OCI-M2 (cell line): ENCODE results near the gene CRYGB.

ENCODE experiments used
- DNase-seq: peaks from one replicate; lab custom pipeline; 2025; ENCODE audit not compliant: unreplicated experiment; lab: John Stamatoyannopoulos, UW

CRYGB gene, protein sequence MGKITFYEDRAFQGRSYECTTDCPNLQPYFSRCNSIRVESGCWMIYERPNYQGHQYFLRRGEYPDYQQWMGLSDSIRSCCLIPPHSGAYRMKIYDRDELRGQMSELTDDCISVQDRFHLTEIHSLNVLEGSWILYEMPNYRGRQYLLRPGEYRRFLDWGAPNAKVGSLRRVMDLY

DNA sequence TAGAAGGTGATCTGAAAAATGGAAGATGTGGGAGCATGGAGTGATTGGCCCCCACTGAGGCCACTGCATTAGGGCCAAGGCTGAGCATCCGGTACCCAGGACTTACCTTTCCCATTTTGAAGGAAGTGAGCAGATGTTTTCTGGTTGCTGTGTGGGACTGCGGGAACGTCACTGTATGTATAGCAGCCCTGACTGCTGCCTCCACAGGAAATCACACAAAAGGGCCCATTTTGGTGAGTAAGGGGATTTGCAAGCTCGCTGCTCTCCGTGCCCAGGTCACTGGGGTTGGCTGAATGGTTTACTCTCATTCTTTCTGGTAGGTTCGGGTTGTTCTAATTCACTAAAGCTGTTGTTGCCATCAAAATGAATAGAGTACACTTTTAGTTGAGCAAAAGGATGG lies at the start of gene CRYGB:
TSS of gene CRYGB (minus strand) at position 153 of the 400 bp plus-strand sequence. CDS start at position 115, 38 bp downstream.
- DNase-seq: no peak

DNA sequence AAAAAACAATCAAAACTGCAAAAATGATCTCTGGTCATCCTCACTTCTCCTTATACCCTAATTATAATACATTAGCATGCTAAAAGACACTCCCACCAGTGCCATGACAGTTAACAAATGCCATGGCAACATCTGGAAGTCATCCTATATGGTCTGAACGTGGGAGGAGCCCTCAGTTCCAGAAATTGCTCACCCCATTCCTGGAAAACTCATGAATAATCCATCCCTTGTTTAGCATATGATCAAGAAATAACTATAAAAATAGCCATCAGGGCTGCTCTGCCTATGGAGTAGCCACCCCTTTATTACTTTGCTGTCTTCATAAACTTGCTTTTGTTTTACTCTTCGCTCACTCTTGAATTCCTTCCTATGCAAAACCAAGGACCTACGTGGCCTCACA lies 49.6 kb upstream of the CRYGB start:
- no peak for DNase-seq

DNA sequence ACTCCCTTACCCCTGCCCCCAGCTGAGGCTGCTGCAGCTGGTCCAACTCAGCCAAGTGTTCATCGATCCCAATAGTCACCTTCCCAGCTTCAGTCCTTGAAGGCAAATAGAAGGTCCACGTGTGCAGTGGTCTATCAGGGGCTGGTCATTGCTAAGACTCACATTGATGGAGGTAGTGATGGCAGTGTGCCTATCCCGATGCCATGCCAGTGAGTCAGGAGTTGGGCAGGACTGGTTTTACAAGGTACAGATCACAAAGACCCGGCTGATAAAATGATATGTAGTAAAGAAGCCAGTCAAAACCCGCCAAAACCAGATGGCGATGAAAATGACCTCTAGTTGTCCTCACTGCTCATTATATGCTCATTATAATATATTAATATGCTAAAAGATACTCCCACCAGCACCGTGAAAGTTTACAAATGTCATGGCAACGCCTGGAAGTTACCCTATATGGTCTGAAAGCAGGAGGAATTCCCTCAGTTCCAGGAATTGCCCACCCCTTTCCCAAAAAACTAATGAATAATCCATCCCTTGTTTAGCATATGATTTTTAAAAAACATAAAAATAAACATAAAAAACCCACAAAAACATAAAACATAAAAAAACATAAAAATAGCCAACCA lies 46.8 kb upstream of the CRYGB start:
- DNase-seq: no peak

DNA sequence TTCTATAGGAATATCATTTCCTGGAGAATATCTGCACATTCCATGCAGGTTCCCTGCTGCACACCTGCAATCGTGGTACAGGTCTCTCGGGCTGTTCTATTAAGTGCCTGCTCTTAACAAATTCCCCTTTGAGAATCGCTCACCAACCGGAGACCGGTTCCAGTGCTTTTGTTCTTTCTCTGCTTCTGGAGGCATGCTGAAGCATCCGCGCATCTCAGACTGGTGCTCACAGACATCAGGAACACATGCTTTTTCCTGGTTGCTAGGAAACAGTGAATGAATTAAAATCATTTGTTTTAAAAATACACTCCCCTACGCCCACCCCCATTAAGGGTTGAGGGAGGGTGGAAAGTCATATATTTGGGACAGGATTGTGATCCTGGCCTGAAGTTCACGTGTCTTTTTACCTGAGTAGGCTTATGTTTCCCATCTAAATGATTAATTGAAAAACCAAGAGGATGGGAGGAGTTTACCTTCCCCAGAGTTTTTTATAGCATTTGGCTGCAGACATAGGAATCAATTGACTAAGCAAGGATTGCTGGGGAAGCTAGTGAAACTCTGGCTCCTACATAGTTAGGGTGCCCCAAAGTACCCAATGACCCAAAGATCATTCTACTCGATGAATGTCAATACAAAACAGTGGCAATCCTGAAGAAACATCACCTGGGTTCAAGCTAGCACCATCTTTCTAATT lies 44.0 kb upstream of the CRYGB start, which contains the start of gene C2orf80:
TSS of gene C2orf80 (minus strand) at position 221 of the 694 bp plus-strand sequence. CDS start 3,044 bp downstream, outside the sequence.
- DNase-seq: no peak

DNA sequence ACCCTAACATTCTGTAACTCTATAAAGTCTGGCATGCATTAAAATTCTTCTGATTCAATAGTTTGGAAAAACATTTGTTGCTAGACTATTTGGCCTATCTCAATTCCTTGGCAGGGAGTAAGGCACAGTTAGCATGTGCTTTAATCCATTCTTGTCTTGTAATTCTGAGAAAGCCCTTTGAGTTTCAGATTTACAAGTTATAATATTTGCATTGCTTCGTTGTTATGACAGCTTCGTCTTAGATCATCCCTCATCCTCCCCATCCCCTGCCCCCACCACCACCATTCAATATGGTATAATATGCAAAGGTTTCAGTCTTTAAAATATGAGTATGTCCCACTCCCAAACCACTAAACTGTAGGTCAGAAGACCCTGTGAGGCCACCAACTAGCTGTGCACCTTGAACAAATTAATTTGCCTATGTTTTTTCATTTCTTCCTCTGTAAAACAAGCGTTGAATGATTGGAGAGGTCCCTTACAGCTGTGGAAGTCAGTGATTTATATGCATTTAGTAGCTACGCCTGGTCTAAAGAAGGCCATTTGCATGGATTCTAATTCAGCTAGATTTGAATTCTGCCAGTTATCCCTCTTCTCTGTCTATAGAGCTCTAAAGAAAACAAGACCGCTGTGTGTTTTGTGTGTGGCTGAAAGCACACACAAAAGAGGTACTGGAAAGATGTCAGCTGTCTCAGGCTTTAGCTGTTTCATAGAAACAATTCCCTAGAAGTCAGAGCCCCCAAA lies 43.3 kb upstream of the CRYGB start:
- DNase-seq: no peak

DNA sequence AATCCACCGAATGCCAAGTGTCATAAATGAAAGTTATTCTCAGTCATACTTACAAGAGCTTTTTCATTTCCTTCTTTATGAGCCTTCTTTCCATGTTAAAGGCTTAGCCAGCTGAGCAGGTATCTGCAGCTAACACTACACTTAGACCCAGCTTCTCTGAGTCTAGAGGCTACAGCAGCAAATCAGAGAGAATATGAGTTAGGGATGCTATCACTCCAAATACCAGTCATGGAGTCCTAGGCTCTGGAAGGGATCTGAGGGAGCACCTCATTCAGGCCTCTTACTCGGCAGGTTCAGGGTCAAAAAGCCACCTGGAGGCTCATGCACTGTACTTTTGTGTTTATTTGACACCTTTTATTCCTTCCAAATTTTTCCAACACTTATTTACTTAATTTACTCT lies 40.9 kb upstream of the CRYGB start:
- DNase-seq: no peak

DNA sequence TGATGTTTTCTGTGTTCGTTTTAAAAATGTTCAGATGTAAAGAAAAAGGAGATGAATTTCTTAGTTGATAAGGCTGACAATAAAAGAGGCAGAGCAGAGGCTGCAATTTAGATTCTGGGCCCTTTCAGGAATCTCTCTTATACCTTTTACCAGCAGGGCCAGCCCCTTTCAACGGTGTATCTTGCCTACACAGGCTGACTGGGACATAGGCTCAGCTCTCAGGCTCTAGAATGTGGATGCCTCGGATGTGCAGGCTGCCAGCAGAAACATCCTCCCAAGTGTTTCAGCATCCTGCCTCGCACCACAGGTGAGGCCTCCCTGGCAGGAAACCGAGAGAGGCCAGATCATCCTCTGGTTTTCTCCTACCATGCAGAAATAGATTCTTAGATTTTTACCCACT lies 40.5 kb upstream of the CRYGB start:
- DNase-seq: no peak

DNA sequence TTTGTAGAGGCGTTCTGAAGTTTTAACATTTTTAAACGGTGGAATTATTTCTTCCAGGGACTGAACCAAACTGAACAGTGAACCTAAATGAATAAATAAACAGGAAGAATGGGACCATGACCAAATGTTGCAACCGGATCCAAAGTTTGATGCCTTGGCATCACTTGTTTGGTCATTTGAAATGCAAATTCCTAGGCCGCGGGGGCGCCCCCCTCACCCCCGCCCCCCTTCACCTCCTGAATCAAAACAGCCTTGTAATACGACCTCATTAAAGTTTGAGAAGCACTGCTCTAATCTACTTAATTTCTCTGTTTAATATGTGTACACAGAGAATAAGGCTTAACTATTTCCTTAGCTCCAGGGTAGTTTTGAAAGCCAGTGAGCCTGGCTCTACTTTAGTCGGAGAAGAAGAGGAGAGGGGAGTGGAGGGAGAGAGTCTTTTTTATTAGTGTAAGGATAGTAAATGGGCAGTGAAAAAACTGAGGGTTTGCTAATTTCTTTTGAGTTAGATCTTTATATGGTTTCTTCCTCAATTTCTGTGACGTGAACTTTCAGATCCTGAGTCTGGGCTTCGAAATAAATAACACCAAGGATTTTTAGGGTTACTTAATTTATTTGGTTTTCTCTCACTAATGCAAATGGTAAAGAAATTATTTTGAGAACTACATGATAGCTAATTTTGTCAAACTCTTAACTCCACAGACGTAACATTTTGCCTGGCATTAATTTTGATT lies 38.2 kb upstream of the CRYGB start:
- DNase-seq: no peak

DNA sequence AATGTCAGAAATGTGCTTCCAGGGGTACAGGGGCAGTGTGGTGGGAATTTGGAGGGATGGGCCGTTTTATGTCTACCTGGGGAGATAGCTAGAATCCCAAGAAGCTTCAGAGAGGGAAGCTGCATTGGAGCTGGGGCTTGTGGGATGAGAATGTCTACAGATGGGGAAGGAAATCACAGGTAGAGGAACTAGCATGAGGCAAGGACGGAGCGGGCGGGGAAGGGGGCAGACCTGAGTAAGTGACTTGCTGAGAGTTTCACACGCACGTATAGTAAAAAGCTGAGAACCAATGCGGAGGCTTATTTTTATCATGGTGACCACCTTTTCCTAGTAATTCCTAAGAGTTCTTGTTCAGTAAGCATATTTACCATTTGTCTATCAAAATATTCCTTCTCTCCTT lies 37.6 kb upstream of the CRYGB start:
- no peak for DNase-seq

DNA sequence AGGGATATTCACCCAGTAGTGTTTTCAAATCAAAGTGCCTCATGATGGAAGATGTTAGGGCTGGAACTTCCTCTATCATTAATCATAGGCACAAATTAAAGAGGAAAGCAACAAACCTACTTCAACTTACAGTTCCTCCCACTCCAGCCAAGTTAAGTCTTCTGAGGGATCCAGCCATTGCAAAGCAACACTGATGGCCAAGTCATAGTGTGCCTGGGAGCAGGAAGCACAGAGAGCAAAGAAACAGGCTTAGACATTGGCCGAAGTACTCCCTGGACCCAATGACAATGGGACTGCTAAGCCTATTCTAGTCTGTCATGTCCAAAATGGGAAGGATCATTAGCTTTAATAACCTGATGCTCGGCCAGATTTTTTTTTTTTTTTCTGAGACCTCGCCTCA lies 36.9 kb upstream of the CRYGB start:
- DNase-seq: no peak

DNA sequence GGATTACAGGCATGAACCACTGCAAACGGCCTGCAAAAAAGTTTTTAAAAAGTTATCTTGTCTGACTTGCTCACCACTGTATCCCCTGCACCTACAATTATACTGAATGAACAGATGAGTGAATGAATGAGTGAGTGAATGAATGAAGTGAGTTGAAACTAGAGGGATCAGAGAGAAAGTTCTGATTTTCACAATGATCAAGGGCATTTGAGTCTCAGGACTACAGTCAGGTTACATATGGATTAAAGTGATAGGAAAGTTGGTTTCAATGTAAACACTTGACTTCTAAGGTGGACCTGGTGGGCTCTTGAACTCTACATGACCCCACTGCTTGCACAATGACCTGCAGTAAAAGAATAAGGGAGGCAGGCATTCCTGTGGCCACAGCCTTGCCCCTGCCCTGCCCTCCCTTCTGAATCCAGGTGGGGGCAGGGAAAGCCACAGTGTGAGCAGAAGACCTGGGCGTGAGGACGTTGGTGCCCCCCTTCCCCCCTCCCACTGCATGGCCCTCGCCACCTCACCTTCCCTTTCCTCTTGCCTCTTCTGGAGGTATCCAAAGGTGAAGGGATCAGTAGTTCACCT lies 33.2 kb upstream of the CRYGB start:
- no peak for DNase-seq

DNA sequence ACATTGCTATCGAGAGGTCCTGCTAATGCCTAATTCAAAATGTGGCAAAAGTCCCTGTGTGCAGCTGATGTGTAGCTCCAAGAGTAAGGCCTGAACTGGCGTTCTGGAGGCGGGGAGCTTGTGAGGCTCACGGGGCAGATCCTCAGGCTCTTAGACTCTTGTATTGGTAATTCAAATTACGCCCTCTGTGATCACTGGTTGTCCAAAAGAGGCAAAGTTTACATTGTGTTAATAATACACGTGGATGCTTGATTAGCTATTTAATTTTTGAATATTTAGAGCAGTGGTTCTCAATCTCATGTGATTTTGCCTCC lies 29.8 kb upstream of the CRYGB start:
- no peak for DNase-seq

DNA sequence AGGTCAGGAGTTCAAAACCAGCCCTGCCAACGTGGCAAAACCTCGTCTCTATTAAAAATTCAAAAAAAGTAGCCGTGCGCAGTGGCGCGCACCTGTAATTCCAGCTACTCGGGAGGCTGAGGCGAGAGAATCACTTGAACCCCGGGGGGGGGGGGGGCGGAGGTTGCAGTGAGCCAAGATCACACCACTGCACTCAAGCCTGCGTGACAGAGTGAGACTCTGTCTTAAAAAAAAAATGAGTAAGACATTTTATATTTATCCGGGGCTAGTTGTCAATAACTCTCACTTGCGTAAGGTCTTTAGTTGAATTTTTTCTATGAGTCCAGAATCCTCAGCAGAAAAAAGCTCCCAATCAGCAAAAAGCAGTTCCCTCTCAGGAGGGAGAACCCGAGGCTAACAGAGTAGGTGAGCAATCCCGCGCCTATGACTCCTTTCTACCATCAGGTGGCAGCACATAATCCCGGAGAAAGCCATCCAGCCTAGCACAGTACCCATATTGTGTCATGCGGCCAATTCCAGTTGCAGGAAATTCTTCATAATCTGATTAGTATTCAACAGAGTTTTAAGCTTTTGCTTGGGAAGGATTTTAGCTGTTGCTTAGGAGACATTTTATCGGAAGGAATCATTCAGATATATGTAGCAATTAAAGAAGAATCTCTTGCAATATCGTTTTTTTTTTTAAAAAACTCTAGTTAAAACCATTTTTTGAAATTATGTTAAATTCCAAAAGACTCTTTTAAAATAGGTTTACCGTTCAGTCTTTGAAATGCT lies 29.3 kb upstream of the CRYGB start:
- DNase-seq: peak; percentile 55

DNA sequence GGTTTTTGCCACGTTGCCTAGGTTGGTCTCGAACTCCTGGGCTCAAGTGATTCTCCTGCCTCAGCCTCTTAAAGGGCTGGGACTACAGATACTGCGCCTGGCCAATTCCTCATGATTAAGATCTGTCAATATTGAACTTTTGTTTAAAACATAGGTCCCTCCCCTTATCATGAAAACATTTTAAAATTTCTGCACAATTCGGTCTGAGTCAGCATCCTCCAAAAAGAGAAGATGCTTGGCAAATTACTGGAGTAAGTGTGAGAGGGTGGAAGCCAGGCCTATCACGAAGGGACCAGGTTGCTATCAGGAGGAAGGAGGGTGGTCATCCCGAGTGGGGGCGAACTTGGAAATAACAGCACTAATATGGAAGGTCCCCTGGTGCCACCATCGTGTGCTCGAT lies 28.2 kb upstream of the CRYGB start:
- no peak for DNase-seq

DNA sequence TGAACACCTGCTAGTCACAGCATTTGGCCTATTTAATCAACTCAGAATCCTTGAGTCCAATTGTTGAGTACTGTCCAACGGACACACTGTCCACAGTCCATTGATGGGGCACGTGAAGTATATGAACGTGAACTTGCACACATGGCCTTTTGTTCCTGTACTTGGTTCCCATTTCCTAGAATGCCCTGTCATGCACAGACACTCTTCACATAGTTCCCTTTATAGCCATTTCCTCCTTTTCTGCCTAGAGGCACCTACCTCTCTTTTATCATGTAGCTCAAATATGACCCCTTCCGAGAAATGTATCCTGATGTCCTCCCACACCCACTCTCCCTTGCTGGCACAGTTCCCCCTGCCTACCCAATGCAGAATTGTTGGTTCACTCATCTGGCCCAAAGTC lies 26.2 kb upstream of the CRYGB start:
- no peak for DNase-seq

DNA sequence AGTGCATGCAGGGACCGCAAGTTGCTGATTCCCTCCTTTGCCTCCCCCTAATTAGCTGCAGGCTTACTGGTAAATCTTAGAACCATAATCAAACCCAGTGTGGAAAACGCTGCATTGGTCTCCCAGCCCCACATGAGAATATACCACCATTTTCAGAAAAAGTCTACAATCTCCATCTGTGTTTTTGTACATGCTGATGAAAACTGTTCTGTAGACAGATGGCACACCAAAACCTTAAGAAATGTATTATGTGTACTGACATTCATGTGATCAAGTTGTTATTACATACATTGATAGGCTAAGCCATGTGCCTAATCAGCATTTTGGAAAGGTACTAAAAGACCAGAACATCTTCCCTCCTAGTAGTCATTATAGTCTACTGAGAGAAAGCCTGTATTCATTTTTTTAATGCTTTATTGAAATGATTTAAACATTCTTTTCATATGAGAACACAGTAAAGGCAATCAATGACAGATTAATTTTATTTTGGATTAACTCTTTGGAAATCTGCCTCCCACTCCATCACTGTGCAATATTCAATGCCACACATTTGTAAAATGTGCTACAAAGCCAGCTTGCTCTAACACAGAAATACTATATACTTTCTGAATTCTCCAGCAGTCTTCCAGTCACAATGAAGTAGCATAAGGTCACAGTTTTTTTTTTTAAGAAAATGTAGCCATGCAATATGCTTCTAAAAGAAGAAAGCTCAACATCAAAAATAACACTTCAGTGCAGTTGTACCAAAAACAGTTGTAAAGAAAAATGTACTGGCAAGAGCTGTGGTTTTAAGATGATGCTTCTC lies 19.2 kb upstream of the CRYGB start:
- DNase-seq: no peak

DNA sequence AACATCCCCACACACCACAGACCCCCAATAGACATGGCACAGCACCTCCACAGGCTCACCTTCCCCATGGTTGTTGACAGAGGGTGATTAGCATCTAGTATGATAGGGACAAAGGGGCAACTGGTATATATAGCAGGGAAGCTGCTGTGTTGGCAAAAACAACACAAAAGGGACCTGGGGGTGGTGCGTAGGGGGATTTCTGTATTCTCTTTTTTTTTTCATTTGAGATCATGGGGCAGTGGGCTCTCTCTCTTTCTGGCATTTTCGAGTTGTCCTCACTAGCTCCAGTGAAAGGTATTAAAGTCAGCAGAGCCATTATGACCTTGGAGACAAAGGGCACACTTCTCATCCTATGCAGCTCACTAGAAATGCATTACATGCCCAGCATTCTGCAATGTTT lies 17.5 kb upstream of the CRYGB start, which contains the start of gene CRYGA:
TSS of gene CRYGA (minus strand) at position 101 of the 400 bp plus-strand sequence. CDS start at position 68, 33 bp downstream.
- DNase-seq: no peak

DNA sequence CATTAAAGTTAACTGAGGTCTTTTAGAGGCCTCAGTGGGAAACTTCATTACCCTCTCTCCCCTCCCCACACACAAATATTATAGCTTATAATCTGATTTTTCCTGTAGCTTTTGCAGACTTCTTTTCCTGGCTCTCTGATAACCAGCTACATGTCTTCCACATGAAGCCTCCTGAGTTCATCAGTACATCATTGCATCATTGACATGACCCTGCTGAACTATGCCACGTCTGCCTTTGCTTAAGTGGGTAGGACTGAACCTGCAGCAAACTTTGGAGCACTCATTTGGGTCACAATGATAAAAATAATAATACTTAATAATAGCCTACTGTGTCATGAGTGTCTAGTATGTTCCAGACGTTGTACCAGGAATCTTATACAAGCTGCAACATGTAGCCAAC lies 10.5 kb upstream of the CRYGB start:
- no peak for DNase-seq

DNA sequence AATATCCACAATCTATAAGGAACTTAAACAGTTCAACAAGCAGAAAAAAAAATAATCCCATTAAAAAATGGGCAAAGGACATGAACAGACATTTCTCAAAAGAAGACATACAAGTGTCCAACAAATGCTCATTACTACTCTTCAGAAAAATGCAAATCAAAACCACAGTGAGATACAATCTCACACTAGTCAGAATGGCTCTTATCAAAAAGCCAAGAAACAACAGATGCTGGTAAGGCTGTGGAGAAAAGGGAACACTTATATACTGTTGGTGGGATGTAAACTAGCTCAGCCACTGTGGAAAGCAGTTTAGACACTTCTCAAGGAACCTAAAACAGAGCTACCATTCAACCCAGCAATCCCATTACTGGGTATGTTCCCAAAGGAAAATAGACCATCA lies 7.2 kb upstream of the CRYGB start:
- no peak for DNase-seq
